Breast epithelium (tissue), 4 donors: ENCODE measurements around the gene SDK1. TPM values are rescaled to one million over a fixed set of nuclear protein-coding genes. Genes with fewer than 3 reads are reported as not detected.

Experiments
- DNase-seq, 2 donors: peaks; one replicate each; pipeline ENCODE4 v3.0.0-alpha.2; 2019; ENCODE audit warnings: low spot score in 2 of 2
- H3K27ac ChIP-seq, 2 donors: fragments of 200-600 bp; sonication (generic) in 1 of 2; one replicate each; pipeline ENCODE4 v1.5.1; 2016 to 2019; ENCODE audit warnings: mild to moderate bottlenecking in 1 of 2
- H3K27me3 ChIP-seq, 2 donors: fragments of 200-600 bp; sonication (generic) in 1 of 2; one replicate each; pipeline versions ENCODE4 v1.5.1 to v1.6.0; 2017 to 2019; ENCODE audit warnings: control low read depth in 1 of 2, mild to moderate bottlenecking in 1 of 2
- H3K36me3 ChIP-seq: fragments of 200-600 bp; one replicate; pipeline ENCODE4 v1.5.1; 2019
- H3K4me1 ChIP-seq, 2 donors: fragments of 200-600 bp; sonication (generic); one replicate each; pipeline ENCODE4 v1.5.1; 2016 to 2019; ENCODE audit warnings: control low read depth in 1 of 2
- H3K4me3 ChIP-seq, 3 donors: fragments of 200-600 bp; sonication (generic); 1 replicate in 2 of 3; 2 replicates in 1 of 3; pipeline ENCODE4 v1.5.1; 2016 to 2019; ENCODE audit warnings: mild to moderate bottlenecking in 3 of 3, moderate library complexity in 2 of 3
- H3K9me3 ChIP-seq, 2 donors: fragments of 200-600 bp; sonication (generic) in 1 of 2; one replicate each; pipeline ENCODE4 v1.5.1; 2016 to 2019; ENCODE audit warnings: control low read depth in 1 of 2
- CTCF ChIP-seq, 3 donors: fragments of 450-650 bp; IDR thresholded peaks; one replicate each; pipeline ENCODE4 v1.5.1; 2016 to 2017; ENCODE audit warnings: antibody characterized with exemption in 3 of 3, mild to moderate bottlenecking in 3 of 3, moderate library complexity in 3 of 3
- POLR2A ChIP-seq: fragments of 450-650 bp; IDR thresholded peaks from one replicate; pipeline ENCODE4 v1.6.1; 2016; ENCODE audit warnings: antibody characterized with exemption, mild to moderate bottlenecking, moderate library complexity
- POLR2AphosphoS5 ChIP-seq, 3 donors: sonication (generic); formaldehyde crosslinking; IDR thresholded peaks; one replicate each; pipeline ENCODE4 v1.6.1; 2017; ENCODE audit warnings: antibody characterized with exemption in 3 of 3
- intact Hi-C: fragments of 100-400 bp; cut with DNase I; formaldehyde crosslinking; loops from one replicate; pipeline ENCODE4 v1.15.1; 2023; ENCODE audit warnings: low total_unique reads
- total RNA-seq, 3 donors: library from RNA; depleted of rRNA; stranded (reverse); fragments of >200 nt; gene quantifications; one replicate each; pipeline ENCODE4 v1.1.0, GENCODE V29; 2016

The SDK1 gene
- total RNA-seq, 3 donors from 2014 or later, result 3.7 to 18.2 (median 6.6) TPM

GRCh38 chr7:3271298-3271697 is 29.8 kb upstream of the SDK1 start:
- Histone ChIP-seq H3K4me3 (no peak overlapping the region), H3K9me3 (no peaks in the 10 kb centered on the region), H3K27ac (no peak overlapping the region), H3K4me1 (no peaks in the 10 kb centered on the region), H3K27me3 (no peaks in the 10 kb centered on the region), H3K36me3 (no peaks in the 10 kb centered on the region)
- intact Hi-C loops, result no loop called here
- DNase-seq, result no peak
- TF ChIP-seq POLR2A (no peak), CTCF (IDR thresholded peaks at IDR 0.05) (no peak), POLR2AphosphoS5 (IDR thresholded peaks at IDR 0.05) (no peak)

GRCh38 chr7:3272691-3273141 is 28.3 kb upstream of the SDK1 start:
- no peak overlapping the region for H3K27ac ChIP-seq
- H3K27me3 ChIP-seq, result no peaks in the 10 kb centered on the region
- no peak for TF ChIP-seq CTCF (IDR thresholded peaks at IDR 0.05)
- no peak for TF ChIP-seq POLR2AphosphoS5 (IDR thresholded peaks at IDR 0.05)
- TF ChIP-seq POLR2A, result no peak
- H3K4me1 ChIP-seq, result no peaks in the 10 kb centered on the region
- no peaks in the 10 kb centered on the region for H3K36me3 ChIP-seq
- intact Hi-C loops, result no loop called here
- H3K9me3 ChIP-seq, result no peaks in the 10 kb centered on the region
- H3K4me3 ChIP-seq, result no peak overlapping the region
- no peak for DNase-seq

GRCh38 chr7:3274131-3274530 is 26.9 kb upstream of the SDK1 start:
- no peak overlapping the region for H3K27ac ChIP-seq
- no peak for TF ChIP-seq CTCF (IDR thresholded peaks at IDR 0.05)
- TF ChIP-seq POLR2A, result no peak
- no peak for TF ChIP-seq POLR2AphosphoS5 (IDR thresholded peaks at IDR 0.05)
- no peaks in the 10 kb centered on the region for H3K36me3 ChIP-seq
- H3K27me3 ChIP-seq, result no peaks in the 10 kb centered on the region
- no peak for DNase-seq
- H3K4me1 ChIP-seq, result no peaks in the 10 kb centered on the region
- no peaks in the 10 kb centered on the region for H3K9me3 ChIP-seq
- intact Hi-C loops, result no loop called here
- no peak overlapping the region for H3K4me3 ChIP-seq

GRCh38 chr7:3277604-3278572 is 23.2 kb upstream of the SDK1 start:
- no peaks in the 10 kb centered on the region for H3K27me3 ChIP-seq
- TF ChIP-seq POLR2A, result no peak
- no peak for TF ChIP-seq POLR2AphosphoS5 (IDR thresholded peaks at IDR 0.05)
- TF ChIP-seq CTCF (IDR thresholded peaks at IDR 0.05), result no peak
- intact Hi-C loops, result no loop called here
- DNase-seq, result no peak
- no peaks in the 10 kb centered on the region for H3K4me1 ChIP-seq
- no peak overlapping the region for H3K27ac ChIP-seq
- no peaks in the 10 kb centered on the region for H3K36me3 ChIP-seq
- no peaks in the 10 kb centered on the region for H3K9me3 ChIP-seq
- H3K4me3 ChIP-seq, result no peak overlapping the region

- Histone ChIP-seq H3K4me3 (no peak overlapping the region), H3K9me3 (no peaks in the 10 kb centered on the region), H3K4me1 (no peaks in the 10 kb centered on the region), H3K36me3 (no peaks in the 10 kb centered on the region), H3K27ac (no peak overlapping the region), H3K27me3 (no peaks in the 10 kb centered on the region)
- TF ChIP-seq POLR2AphosphoS5 (IDR thresholded peaks at IDR 0.05) (no peak), CTCF (IDR thresholded peaks at IDR 0.05) (no peak), POLR2A (no peak)
- DNase-seq, result no peak
- intact Hi-C loops, result no loop called here
Observed at GRCh38 chr7:3279147-3279818, 21.8 kb upstream of the SDK1 start.
